ENCODE measurements around the gene ISCA1. TPM values are rescaled to one million over a fixed set of nuclear protein-coding genes. Genes with fewer than 3 reads are reported as not detected.

ISCA1 gene
- total and polyA plus RNA-seq, 5 donors from 2014 or later, result 60.2 to 91.7 (median 64.1) TPM

- H3K9me3 ChIP-seq (ENCODE audit: control insufficient read depth in 2 of 2, low read length in 2 of 2), result no peaks in the 10 kb centered on the region
- H3K4me3 Mint-ChIP-seq, result peak overlapping the region in 1 of 4 donors; percentile 57
- peaks cover 46% of the 10 kb centered on the region for H3K36me3 ChIP-seq (ENCODE audit: control insufficient read depth, insufficient read depth, low read length)
- DNase-seq (no peak), ATAC-seq (ENCODE audit: low read depth in 2 of 2) (no peak)
- no peaks in the 10 kb centered on the region for H3K27me3 Mint-ChIP-seq
- H3K4me3 ChIP-seq (ENCODE audit: low read depth, low read length), result no peak overlapping the region
- peaks cover 40 to 51% (median 44%) of the 10 kb centered on the region in 4 donors for H3K4me1 Mint-ChIP-seq
- no peaks in the 10 kb centered on the region for H3K9me3 Mint-ChIP-seq
- H3K36me3 Mint-ChIP-seq, result peaks cover 38% of the 10 kb centered on the region
- H3K4me1 ChIP-seq (ENCODE audit: control insufficient read depth, insufficient read depth, low read length, poor library complexity, severe bottlenecking), result peaks cover 8% of the 10 kb centered on the region
- H3K27ac Mint-ChIP-seq, result no peak overlapping the region
- H3K27ac ChIP-seq (ENCODE audit: insufficient read depth, low read length, poor library complexity, severe bottlenecking), result no peak overlapping the region
- no peaks in the 10 kb centered on the region for H3K27me3 ChIP-seq (ENCODE audit: control insufficient read depth, insufficient read depth, low read length)
Measured at GRCh38 chr9:86274821-86275643, 7.3 kb downstream of the ISCA1 start.

- ATAC-seq (ENCODE audit: low read depth in 2 of 2) (no peak), DNase-seq (no peak)
- H3K27ac ChIP-seq (ENCODE audit: insufficient read depth, low read length, poor library complexity, severe bottlenecking), result no peak overlapping the region
- H3K36me3 ChIP-seq (ENCODE audit: control insufficient read depth, insufficient read depth, low read length), result peaks cover 48% of the 10 kb centered on the region
- no peak overlapping the region for H3K4me3 ChIP-seq (ENCODE audit: low read depth, low read length)
- no peaks in the 10 kb centered on the region for H3K27me3 ChIP-seq (ENCODE audit: control insufficient read depth, insufficient read depth, low read length)
- no peaks in the 10 kb centered on the region for H3K4me1 ChIP-seq (ENCODE audit: control insufficient read depth, insufficient read depth, low read length, poor library complexity, severe bottlenecking)
- Mint-ChIP-seq H3K27me3 (no peaks in the 10 kb centered on the region), H3K4me1 (peaks cover 20 to 32% (median 26%) of the 10 kb centered on the region in 4 donors), H3K36me3 (peaks cover 37% of the 10 kb centered on the region), H3K9me3 (no peaks in the 10 kb centered on the region), H3K27ac (no peak overlapping the region), H3K4me3 (peak overlapping the region in 1 of 4 donors; percentile 15)
- H3K9me3 ChIP-seq (ENCODE audit: control insufficient read depth in 2 of 2, low read length in 2 of 2), result no peaks in the 10 kb centered on the region
Measured at GRCh38 chr9:86272221-86272620, 10.1 kb downstream of the ISCA1 start.

- peaks cover 0 to 5% (median 0%) of the 10 kb centered on the region in 7 donors for H3K9me3 Mint-ChIP-seq
- H3K27ac ChIP-seq (ENCODE audit: insufficient read depth, low read length, poor library complexity, severe bottlenecking), result no peak overlapping the region
- peaks cover 40% of the 10 kb centered on the region for H3K36me3 Mint-ChIP-seq
- DNase-seq (no peak), ATAC-seq (ENCODE audit: low read depth in 2 of 2) (no peak)
- no peaks in the 10 kb centered on the region for H3K4me1 ChIP-seq (ENCODE audit: control insufficient read depth, insufficient read depth, low read length, poor library complexity, severe bottlenecking)
- no peaks in the 10 kb centered on the region for H3K27me3 Mint-ChIP-seq
- peak overlapping the region in 1 of 3 donors; percentile 27 for H3K27ac Mint-ChIP-seq
- no peaks in the 10 kb centered on the region for H3K27me3 ChIP-seq (ENCODE audit: control insufficient read depth, insufficient read depth, low read length)
- H3K4me3 ChIP-seq (ENCODE audit: low read depth, low read length), result no peak overlapping the region
- peaks cover 33% of the 10 kb centered on the region for H3K36me3 ChIP-seq (ENCODE audit: control insufficient read depth, insufficient read depth, low read length)
- no peak overlapping the region for H3K4me3 Mint-ChIP-seq
- H3K4me1 Mint-ChIP-seq, result peaks cover 4 to 7% (median 6%) of the 10 kb centered on the region in 4 donors
- H3K9me3 ChIP-seq (ENCODE audit: control insufficient read depth in 2 of 2, low read length in 2 of 2), result no peaks in the 10 kb centered on the region
Measured at GRCh38 chr9:86263876-86264275, 18.5 kb downstream of the ISCA1 start.

- peak overlapping the region in 1 of 3 donors; percentile 30 for H3K27ac Mint-ChIP-seq
- H3K9me3 Mint-ChIP-seq, result peaks cover 0 to 5% (median 0%) of the 10 kb centered on the region in 7 donors
- DNase-seq, result no peak
- ATAC-seq (ENCODE audit: low read depth in 2 of 2), result no peak
- no peak overlapping the region for H3K4me3 Mint-ChIP-seq
- H3K4me1 ChIP-seq (ENCODE audit: control insufficient read depth, insufficient read depth, low read length, poor library complexity, severe bottlenecking), result no peaks in the 10 kb centered on the region
- H3K36me3 Mint-ChIP-seq, result peaks cover 40% of the 10 kb centered on the region
- no peak overlapping the region for H3K27ac ChIP-seq (ENCODE audit: insufficient read depth, low read length, poor library complexity, severe bottlenecking)
- no peaks in the 10 kb centered on the region for H3K27me3 ChIP-seq (ENCODE audit: control insufficient read depth, insufficient read depth, low read length)
- H3K9me3 ChIP-seq (ENCODE audit: control insufficient read depth in 2 of 2, low read length in 2 of 2), result no peaks in the 10 kb centered on the region
- H3K4me1 Mint-ChIP-seq, result peaks cover 0 to 9% (median 4%) of the 10 kb centered on the region in 4 donors
- peaks cover 26% of the 10 kb centered on the region for H3K36me3 ChIP-seq (ENCODE audit: control insufficient read depth, insufficient read depth, low read length)
- H3K27me3 Mint-ChIP-seq, result no peaks in the 10 kb centered on the region
- H3K4me3 ChIP-seq (ENCODE audit: low read depth, low read length), result no peak overlapping the region
Measured at GRCh38 chr9:86262492-86262891, 19.8 kb downstream of the ISCA1 start.

GRCh38 chr9:86259557-86259956, 22.8 kb downstream of the ISCA1 start, which contains the start of gene C9orf153:
C9orf153 (minus strand) TSS chr9:86259657; CDS start chr9:86229603, 30,054 bp downstream.
- H3K27ac Mint-ChIP-seq, result peak within 1 kb of the TSS in 1 of 3 donors; percentile 68
- Histone ChIP-seq H3K27ac (ENCODE audit: insufficient read depth, low read length, poor library complexity, severe bottlenecking) (no peak within 1 kb of the TSS), H3K4me1 (ENCODE audit: control insufficient read depth, insufficient read depth, low read length, poor library complexity, severe bottlenecking) (no peaks in the 10 kb centered on the region), H3K36me3 (ENCODE audit: control insufficient read depth, insufficient read depth, low read length) (peaks cover 17% of the 10 kb centered on the region), H3K27me3 (ENCODE audit: control insufficient read depth, insufficient read depth, low read length) (no peaks in the 10 kb centered on the region), H3K9me3 (ENCODE audit: control insufficient read depth in 2 of 2, low read length in 2 of 2) (no peaks in the 10 kb centered on the region), H3K4me3 (ENCODE audit: low read depth, low read length) (no peak within 1 kb of the TSS)
- ATAC-seq (ENCODE audit: low read depth in 2 of 2) (no peak), DNase-seq (no peak)
- peaks cover 0 to 5% (median 0%) of the 10 kb centered on the region in 7 donors for H3K9me3 Mint-ChIP-seq
- no peaks in the 10 kb centered on the region for H3K27me3 Mint-ChIP-seq
- peak within 1 kb of the TSS in 1 of 4 donors; percentile 70 for H3K4me3 Mint-ChIP-seq
- H3K36me3 Mint-ChIP-seq, result peaks cover 28% of the 10 kb centered on the region
- peaks cover 0 to 6% (median 2%) of the 10 kb centered on the region in 4 donors for H3K4me1 Mint-ChIP-seq

GRCh38 chr9:86257391-86257790, 24.9 kb downstream of the ISCA1 start:
- Histone ChIP-seq H3K27me3 (ENCODE audit: control insufficient read depth, insufficient read depth, low read length) (no peaks in the 10 kb centered on the region), H3K4me1 (ENCODE audit: control insufficient read depth, insufficient read depth, low read length, poor library complexity, severe bottlenecking) (no peaks in the 10 kb centered on the region), H3K4me3 (ENCODE audit: low read depth, low read length) (no peak overlapping the region), H3K36me3 (ENCODE audit: control insufficient read depth, insufficient read depth, low read length) (no peaks in the 10 kb centered on the region), H3K9me3 (ENCODE audit: control insufficient read depth in 2 of 2, low read length in 2 of 2) (peaks cover 8 to 12% of the 10 kb centered on the region in 2 experiments), H3K27ac (ENCODE audit: insufficient read depth, low read length, poor library complexity, severe bottlenecking) (no peak overlapping the region)
- no peaks in the 10 kb centered on the region for H3K27me3 Mint-ChIP-seq
- peaks cover 0 to 5% (median 2%) of the 10 kb centered on the region in 4 donors for H3K4me1 Mint-ChIP-seq
- ATAC-seq (ENCODE audit: low read depth in 2 of 2) (no peak), DNase-seq (no peak)
- H3K36me3 Mint-ChIP-seq, result peaks cover 12% of the 10 kb centered on the region
- H3K4me3 Mint-ChIP-seq, result no peak overlapping the region
- peaks cover 0 to 10% (median 0%) of the 10 kb centered on the region in 7 donors for H3K9me3 Mint-ChIP-seq
- H3K27ac Mint-ChIP-seq, result peak overlapping the region in 1 of 3 donors; percentile 24

- no peak for ATAC-seq (ENCODE audit: low read depth in 2 of 2)
- H3K4me1 ChIP-seq (ENCODE audit: control insufficient read depth, insufficient read depth, low read length, poor library complexity, severe bottlenecking), result no peaks in the 10 kb centered on the region
- peaks cover 0 to 12% (median 4%) of the 10 kb centered on the region in 7 donors for H3K9me3 Mint-ChIP-seq
- peaks cover 7% of the 10 kb centered on the region for H3K36me3 Mint-ChIP-seq
- no peaks in the 10 kb centered on the region for H3K27me3 ChIP-seq (ENCODE audit: control insufficient read depth, insufficient read depth, low read length)
- no peak overlapping the region for H3K27ac Mint-ChIP-seq
- H3K4me3 Mint-ChIP-seq, result no peak overlapping the region
- H3K27ac ChIP-seq (ENCODE audit: insufficient read depth, low read length, poor library complexity, severe bottlenecking), result no peak overlapping the region
- peaks cover 8 to 13% of the 10 kb centered on the region in 2 experiments for H3K9me3 ChIP-seq (ENCODE audit: control insufficient read depth in 2 of 2, low read length in 2 of 2)
- no peak for DNase-seq
- H3K27me3 Mint-ChIP-seq, result no peaks in the 10 kb centered on the region
- no peaks in the 10 kb centered on the region for H3K36me3 ChIP-seq (ENCODE audit: control insufficient read depth, insufficient read depth, low read length)
- peaks cover 0 to 4% (median 1%) of the 10 kb centered on the region in 4 donors for H3K4me1 Mint-ChIP-seq
- no peak overlapping the region for H3K4me3 ChIP-seq (ENCODE audit: low read depth, low read length)
Measured at GRCh38 chr9:86256653-86257052, 25.7 kb downstream of the ISCA1 start.

Data from CD4-positive, CD25-positive, alpha-beta regulatory T cell (primary cell).